Subcutaneous adipose tissue (tissue), 4 donors: Measurements from ENCODE around the gene ARPC1B. TPM values are rescaled to one million over a fixed set of nuclear protein-coding genes. Genes with fewer than 3 reads are reported as not detected.

Source experiments
- CTCF ChIP-seq: fragments of 450-650 bp; IDR thresholded peaks from one replicate; pipeline ENCODE4 v1.5.1; 2016; ENCODE audit warnings: low read depth, mild to moderate bottlenecking, control low read depth, antibody characterized with exemption, moderate library complexity
- total RNA-seq, 4 donors: library from RNA; depleted of rRNA; stranded (reverse); fragments of >200 nt; gene quantifications; one replicate each; pipeline ENCODE4 v1.1.0, GENCODE V29; 2016

Gene ARPC1B
- total RNA-seq, 4 donors from 2014 or later, result 133 to 364 (median 178) TPM

- no peak for TF ChIP-seq CTCF
These were observed 16.5 kb downstream of the ARPC1B start for GRCh38 chr7:99390941-99391602.

- TF ChIP-seq CTCF, result no peak
These were observed 17.5 kb downstream of the ARPC1B start for GRCh38 chr7:99392046-99392445.

GRCh38 chr7:99392659-99393354 is 18.3 kb downstream of the ARPC1B start:
- no peak for TF ChIP-seq CTCF

- no peak for TF ChIP-seq CTCF
These were observed 19.0 kb downstream of the ARPC1B start for GRCh38 chr7:99393355-99394187.

- no peak for TF ChIP-seq CTCF
These were observed 19.6 kb downstream of the ARPC1B start for GRCh38 chr7:99394188-99394502.

- TF ChIP-seq CTCF, result no peak
These were observed 21.2 kb downstream of the ARPC1B start for GRCh38 chr7:99395616-99396327.
